SJCRH30 (cell line): ENCODE measurements around the gene ARAP2. TPM values are rescaled to one million over a fixed set of nuclear protein-coding genes. Genes with fewer than 3 reads are reported as not detected.
"Not testable (repeated sequence)": the region's sequence is repeated elsewhere in the genome, so short reads cannot be mapped to it uniquely, and the experiment has no call there.

Experiments used
- DNase-seq, 2 experiments: peaks; one replicate each; pipeline ENCODE4 v3.0.0-alpha.2; 2015 to 2020
- H3K27ac ChIP-seq: fragments of 250-450 bp; sonication (Bioruptor Pico); 2 replicates; pipeline ENCODE4 v1.5.1; 2020; ENCODE audit warnings: mild to moderate bottlenecking, moderate library complexity
- H3K27me3 ChIP-seq: fragments of 250-450 bp; sonication (Bioruptor Pico); 2 replicates; pipeline ENCODE4 v1.5.1; 2020; ENCODE audit warnings: mild to moderate bottlenecking, moderate library complexity
- H3K36me3 ChIP-seq: fragments of 250-450 bp; sonication (Bioruptor Pico); 2 replicates; pipeline ENCODE4 v1.5.1; 2020; ENCODE audit warnings: mild to moderate bottlenecking, moderate library complexity
- H3K4me1 ChIP-seq: fragments of 250-450 bp; sonication (Bioruptor Pico); 2 replicates; pipeline ENCODE4 v1.5.1; 2020; ENCODE audit warnings: mild to moderate bottlenecking, moderate library complexity
- H3K4me3 ChIP-seq: fragments of 250-450 bp; sonication (Bioruptor Pico); 2 replicates; pipeline ENCODE4 v1.5.1; 2020; ENCODE audit warnings: mild to moderate bottlenecking, moderate library complexity
- H3K9me3 ChIP-seq: fragments of 250-450 bp; sonication (Bioruptor Pico); replicated peaks from 2 replicates; pipeline ENCODE4 v1.5.1; 2020; ENCODE audit warnings: mild to moderate bottlenecking, moderate library complexity
- total RNA-seq: library from RNA; depleted of rRNA; stranded (reverse); fragments of >200 nt; shearing (Covaris generic); gene quantifications from 2 replicates; pipeline ENCODE4 v1.2.3, GENCODE V29; 2014

ARAP2 gene
- total RNA-seq, 1 experiment from 2014 or later, result 1.3 TPM

DNA sequence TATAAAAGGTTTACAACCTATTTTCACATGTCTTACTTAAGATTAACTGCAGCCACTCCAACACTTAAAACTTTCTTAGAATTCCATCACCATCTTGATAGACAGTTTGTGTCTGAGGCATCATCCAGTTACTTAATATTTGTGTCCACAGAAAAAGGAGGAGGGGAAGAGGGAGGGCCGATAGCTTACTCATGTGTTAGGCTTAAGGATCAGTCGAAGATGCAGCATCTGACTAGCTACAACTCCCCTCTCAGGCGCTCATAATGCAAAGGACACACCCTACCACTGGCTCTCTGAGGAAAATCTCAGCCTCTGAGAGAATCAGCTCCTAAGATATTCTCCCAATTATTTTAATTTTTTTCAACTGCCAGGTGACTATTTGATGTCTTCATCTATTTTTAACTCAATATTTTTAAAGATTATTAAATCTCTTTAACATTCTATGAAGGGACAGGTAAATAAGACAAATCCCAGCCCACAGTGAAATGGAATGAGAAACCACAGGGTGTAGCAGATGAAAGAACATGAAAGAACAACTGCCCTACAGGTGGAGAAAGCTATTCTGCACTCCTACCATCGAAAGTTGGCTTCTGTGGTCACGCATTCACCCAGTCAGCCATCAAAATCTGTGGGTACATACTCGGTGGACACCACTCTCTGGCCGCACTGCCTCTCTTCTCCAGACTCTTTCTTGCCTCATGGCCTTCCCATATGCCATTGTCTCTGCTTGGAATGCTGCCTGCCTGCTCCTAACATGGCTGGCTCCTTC, 48.0 kb downstream of the ARAP2 start:
- no peak overlapping the region for H3K4me3 ChIP-seq
- H3K9me3 ChIP-seq, result no peaks in the 10 kb centered on the region
- H3K36me3 ChIP-seq, result no peaks in the 10 kb centered on the region
- no peak overlapping the region for H3K27ac ChIP-seq
- no peaks in the 10 kb centered on the region for H3K4me1 ChIP-seq
- no peaks in the 10 kb centered on the region for H3K27me3 ChIP-seq
- DNase-seq, result no peak

GRCh38 chr4:36192922-36193321, 51.4 kb downstream of the ARAP2 start:
- no peak overlapping the region for H3K4me3 ChIP-seq
- no peaks in the 10 kb centered on the region for H3K36me3 ChIP-seq
- H3K27ac ChIP-seq, result no peak overlapping the region
- H3K4me1 ChIP-seq, result peaks cover 4% of the 10 kb centered on the region; the same call in 1 of the 2 replicates
- no peak for DNase-seq
- H3K27me3 ChIP-seq, result no peaks in the 10 kb centered on the region
- H3K9me3 ChIP-seq, result no peaks in the 10 kb centered on the region

- Histone ChIP-seq H3K4me3 (no peak overlapping the region), H3K36me3 (no peaks in the 10 kb centered on the region), H3K4me1 (peaks cover 4% of the 10 kb centered on the region; the same call in 1 of the 2 replicates), H3K27ac (no peak overlapping the region), H3K9me3 (no peaks in the 10 kb centered on the region), H3K27me3 (no peaks in the 10 kb centered on the region)
- DNase-seq, result no peak
Measured at GRCh38 chr4:36189511-36190226, 54.6 kb downstream of the ARAP2 start.

DNA sequence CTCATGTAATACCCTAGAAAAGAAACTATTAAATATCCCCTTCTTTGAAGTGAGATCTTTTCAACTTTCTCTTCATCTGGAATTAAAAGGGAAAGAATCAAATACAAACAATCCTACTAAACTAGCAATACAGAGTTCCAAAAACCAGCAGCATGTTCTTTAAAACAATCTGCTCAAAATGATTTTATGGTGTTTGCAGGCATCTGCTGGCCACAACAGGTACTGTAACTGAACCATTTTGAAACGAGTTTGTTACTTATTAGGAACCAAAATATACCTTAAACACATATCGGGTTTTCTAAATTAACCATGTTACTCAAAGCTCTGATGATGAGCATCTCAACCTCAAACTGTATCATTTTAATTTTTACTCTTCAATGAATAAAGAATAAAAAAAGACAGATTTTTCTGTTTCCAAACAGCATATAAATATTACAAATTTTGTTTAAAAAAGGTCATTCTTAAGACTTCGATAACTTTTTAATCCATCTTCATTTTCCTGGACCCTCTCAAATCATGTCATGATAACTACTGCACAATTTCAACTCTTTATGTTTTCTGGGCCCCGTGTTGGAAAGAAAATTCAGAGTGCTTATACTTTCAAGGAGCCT, 56.5 kb downstream of the ARAP2 start:
- H3K9me3 ChIP-seq, result no peaks in the 10 kb centered on the region
- H3K4me3 ChIP-seq, result no peak overlapping the region
- no peak overlapping the region for H3K27ac ChIP-seq
- no peaks in the 10 kb centered on the region for H3K36me3 ChIP-seq
- H3K27me3 ChIP-seq, result no peaks in the 10 kb centered on the region
- H3K4me1 ChIP-seq, result peaks cover 4% of the 10 kb centered on the region; the same call in 1 of the 2 replicates
- DNase-seq, result peak in 1 of 2 experiments; percentile 45

DNA sequence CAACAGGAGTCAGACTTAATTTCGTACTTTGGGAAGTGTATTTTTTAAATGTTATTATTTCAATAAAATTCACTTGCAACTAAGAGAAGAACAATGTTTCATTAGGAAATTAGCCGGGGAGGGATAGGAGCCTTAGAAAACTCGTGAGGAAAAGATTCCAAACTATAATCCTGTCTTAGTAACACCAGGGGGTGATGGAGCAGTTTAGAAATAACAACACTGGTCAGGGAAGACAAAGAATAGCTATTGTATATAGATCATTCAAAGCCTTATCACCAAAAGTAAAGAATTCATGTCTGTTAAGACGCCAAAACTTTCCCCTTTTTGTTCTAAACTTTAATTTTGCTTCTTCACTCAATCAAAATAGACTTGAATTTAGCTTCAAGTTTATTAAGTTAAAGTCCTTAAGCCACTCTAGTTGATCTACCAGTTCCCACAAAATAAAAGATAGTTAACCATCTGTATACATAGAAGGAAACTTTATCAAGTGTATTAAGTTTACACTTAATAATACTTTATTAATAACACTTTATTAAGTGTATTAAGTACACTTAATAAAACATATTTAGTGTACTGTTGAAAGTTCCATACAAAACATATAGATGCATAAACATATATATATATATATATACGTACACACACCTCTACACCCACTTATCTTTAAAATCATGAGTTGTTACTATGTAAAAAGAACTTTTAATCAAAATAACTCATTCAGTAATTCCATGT, 60.5 kb downstream of the ARAP2 start:
- Histone ChIP-seq H3K9me3 (no peaks in the 10 kb centered on the region), H3K27me3 (no peaks in the 10 kb centered on the region), H3K36me3 (no peaks in the 10 kb centered on the region), H3K4me1 (no peaks in the 10 kb centered on the region), H3K27ac (no peak overlapping the region), H3K4me3 (no peak overlapping the region)
- no peak for DNase-seq

GRCh38 chr4:36183232-36183631, 61.1 kb downstream of the ARAP2 start:
- H3K36me3 ChIP-seq, result no peaks in the 10 kb centered on the region
- no peaks in the 10 kb centered on the region for H3K27me3 ChIP-seq
- H3K27ac ChIP-seq, result no peak overlapping the region
- DNase-seq, result no peak
- 0 out of 2 replicates have a peak, but pooled peaks cover 5% of the 10 kb centered on the region for H3K4me1 ChIP-seq
- no peak overlapping the region for H3K4me3 ChIP-seq
- H3K9me3 ChIP-seq, result no peaks in the 10 kb centered on the region

DNA sequence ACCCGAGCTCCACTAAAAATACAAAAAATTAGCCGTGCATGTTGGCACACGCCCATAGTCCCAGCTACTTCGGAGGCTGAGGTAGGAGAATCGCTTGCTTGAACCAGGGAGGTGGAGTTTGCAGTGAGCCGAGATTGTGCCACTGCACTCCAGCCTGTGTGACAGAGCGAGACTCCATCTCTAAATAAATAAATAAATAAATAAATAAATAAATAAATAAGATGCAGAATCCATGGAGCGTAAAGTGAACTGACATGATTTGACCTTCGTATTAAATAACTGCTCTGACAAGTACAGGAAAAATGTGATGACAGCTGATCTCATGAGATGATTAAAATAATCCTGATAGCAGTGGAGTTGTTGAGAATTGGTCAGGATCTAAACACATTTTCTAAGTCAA, 62.0 kb downstream of the ARAP2 start:
- not testable (repeated sequence) for H3K27ac ChIP-seq, DNase-seq, H3K27me3 ChIP-seq, H3K4me3 ChIP-seq, H3K9me3 ChIP-seq, H3K36me3 ChIP-seq
- peaks cover 12% of the 10 kb centered on the region for H3K4me1 ChIP-seq

- no peak for DNase-seq
- no peaks in the 10 kb centered on the region for H3K36me3 ChIP-seq
- H3K4me1 ChIP-seq, result peaks cover 13% of the 10 kb centered on the region
- H3K4me3 ChIP-seq, result no peak overlapping the region
- no peak overlapping the region for H3K27ac ChIP-seq
- H3K27me3 ChIP-seq, result no peaks in the 10 kb centered on the region
- no peaks in the 10 kb centered on the region for H3K9me3 ChIP-seq
Measured at GRCh38 chr4:36180206-36180605, 64.1 kb downstream of the ARAP2 start.

- Histone ChIP-seq H3K36me3 (no peaks in the 10 kb centered on the region), H3K27ac (peak overlapping the region; percentile 43), H3K9me3 (no peaks in the 10 kb centered on the region), H3K4me3 (no peak overlapping the region), H3K4me1 (peaks cover 13% of the 10 kb centered on the region), H3K27me3 (no peaks in the 10 kb centered on the region)
- peak in 1 of 2 experiments; percentile 28 for DNase-seq
Measured at GRCh38 chr4:36178484-36178883, 65.8 kb downstream of the ARAP2 start.

DNA sequence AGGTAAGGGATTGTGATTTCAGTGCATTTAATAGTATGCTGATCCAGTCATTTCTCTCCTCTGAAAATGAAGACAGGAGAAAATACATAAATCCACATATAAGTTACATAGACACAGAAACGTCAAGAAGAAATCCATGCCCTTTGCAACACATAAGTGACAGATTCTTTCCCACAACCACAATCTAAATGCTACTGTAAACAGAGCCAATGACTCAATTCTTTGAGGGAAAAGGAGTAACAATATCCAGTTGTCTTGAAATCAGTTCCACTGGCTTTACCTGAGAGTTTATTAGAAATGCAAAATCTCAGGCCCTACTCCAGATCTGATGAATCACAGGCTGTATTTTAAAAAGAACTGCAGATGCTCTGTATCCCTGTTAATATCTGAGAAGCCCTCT, 66.4 kb downstream of the ARAP2 start:
- H3K36me3 ChIP-seq, result no peaks in the 10 kb centered on the region
- peak in 1 of 2 experiments; percentile 56 for DNase-seq
- no peaks in the 10 kb centered on the region for H3K27me3 ChIP-seq
- H3K9me3 ChIP-seq, result no peaks in the 10 kb centered on the region
- no peak overlapping the region for H3K4me3 ChIP-seq
- peaks cover 13% of the 10 kb centered on the region for H3K4me1 ChIP-seq
- H3K27ac ChIP-seq, result peak overlapping the region; percentile 43

DNA sequence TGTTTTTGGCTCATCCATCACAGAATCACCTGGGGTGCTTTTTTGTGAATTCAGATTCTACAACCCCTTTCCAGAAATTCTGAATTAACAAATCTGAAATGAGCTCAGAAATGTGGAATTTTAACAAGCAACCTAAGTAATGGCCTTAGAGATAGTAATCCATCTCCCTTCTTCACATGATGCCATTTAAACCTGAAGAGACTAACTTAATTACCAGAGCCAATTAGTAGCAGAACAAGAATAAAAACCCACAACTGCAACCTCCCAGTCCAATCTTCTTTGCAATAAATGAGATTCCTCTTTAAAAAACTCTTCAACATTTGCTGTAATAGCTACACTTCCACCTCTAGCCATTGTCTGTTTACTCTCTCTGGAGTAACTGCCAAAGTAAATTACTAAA, 69.7 kb downstream of the ARAP2 start:
- no peaks in the 10 kb centered on the region for H3K36me3 ChIP-seq
- H3K4me3 ChIP-seq, result no peak overlapping the region
- H3K4me1 ChIP-seq, result peaks cover 13% of the 10 kb centered on the region
- no peak overlapping the region for H3K27ac ChIP-seq
- no peaks in the 10 kb centered on the region for H3K9me3 ChIP-seq
- DNase-seq, result no peak
- no peaks in the 10 kb centered on the region for H3K27me3 ChIP-seq

DNA sequence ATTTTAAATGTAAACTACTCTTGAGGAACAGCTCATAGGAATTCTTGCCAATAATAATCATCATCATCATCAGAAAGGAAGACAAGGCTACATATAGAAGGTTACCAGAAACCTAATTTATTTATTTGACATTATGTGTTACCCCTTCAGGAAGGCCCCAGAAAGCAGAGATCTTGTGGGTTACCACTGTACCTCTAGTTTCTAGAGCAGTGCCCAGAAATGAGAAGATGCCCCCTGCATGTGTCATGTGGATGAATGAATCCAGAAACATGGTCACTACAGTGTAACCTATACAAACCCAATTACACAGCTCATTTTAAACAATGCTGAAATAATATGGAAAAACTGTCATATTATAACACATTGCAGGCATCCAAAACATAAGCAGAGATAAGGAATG, 70.4 kb downstream of the ARAP2 start:
- no peak for DNase-seq
- no peak overlapping the region for H3K27ac ChIP-seq
- no peaks in the 10 kb centered on the region for H3K36me3 ChIP-seq
- no peaks in the 10 kb centered on the region for H3K27me3 ChIP-seq
- peaks cover 13% of the 10 kb centered on the region for H3K4me1 ChIP-seq
- no peaks in the 10 kb centered on the region for H3K9me3 ChIP-seq
- H3K4me3 ChIP-seq, result no peak overlapping the region

DNA sequence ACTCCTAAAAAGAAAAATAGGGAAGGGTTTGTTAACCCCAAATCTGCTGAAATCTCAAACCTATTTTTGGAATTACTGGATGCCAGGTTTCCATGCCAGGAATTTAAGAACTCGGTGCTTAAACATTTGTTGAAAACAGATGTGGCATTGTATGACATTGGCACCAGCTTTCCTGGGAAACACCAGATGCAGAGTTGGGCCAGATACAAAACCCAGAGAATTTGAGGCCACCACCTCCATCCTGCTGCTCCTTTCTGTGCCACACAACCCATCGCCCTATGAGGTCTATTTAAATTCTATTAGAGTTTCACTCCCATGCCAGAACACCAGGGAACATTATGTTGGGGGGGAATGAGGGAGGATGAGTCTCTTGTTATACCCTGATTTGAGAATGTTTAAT, 71.7 kb downstream of the ARAP2 start:
- Histone ChIP-seq H3K4me1 (peaks cover 5% of the 10 kb centered on the region), H3K27ac (no peak overlapping the region), H3K36me3 (no peaks in the 10 kb centered on the region)

DNA sequence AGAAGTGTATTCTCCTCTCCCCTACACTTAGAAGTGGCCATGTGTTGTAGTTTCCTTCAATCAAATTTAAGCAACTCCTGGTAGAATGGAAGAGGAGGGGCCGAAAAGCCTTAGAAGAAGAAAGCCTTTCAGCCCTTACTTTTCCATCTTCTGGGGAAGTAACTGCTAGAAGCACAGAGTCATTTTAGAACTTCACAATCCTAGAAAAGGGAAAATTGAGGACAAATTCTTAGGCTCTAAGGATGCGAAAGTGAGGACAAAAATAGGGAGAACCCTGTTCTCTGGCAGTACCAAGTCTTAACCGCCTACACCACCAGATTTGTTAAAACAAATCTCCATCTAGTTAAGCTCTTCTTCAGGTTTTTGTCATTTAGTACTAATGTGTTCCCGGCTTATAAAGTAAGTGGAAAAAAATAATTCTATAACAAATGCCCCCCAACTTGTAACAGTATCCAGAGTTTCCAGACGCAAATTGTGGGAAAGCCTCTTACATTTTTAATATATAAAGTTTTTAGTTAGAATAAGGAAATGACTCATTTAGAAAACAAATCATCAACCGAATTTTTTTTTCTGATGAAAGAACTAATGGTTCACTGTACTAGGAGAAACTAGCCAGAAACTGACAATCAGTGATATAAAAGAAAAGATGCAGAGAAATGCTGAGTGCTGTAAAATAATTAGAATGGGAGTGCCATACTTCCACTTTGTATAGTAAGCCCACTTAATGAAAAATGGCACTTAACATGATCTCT, 76.0 kb downstream of the ARAP2 start:
- H3K27me3 ChIP-seq, result no peaks in the 10 kb centered on the region
- no peaks in the 10 kb centered on the region for H3K4me1 ChIP-seq
- no peak overlapping the region for H3K27ac ChIP-seq
- H3K9me3 ChIP-seq, result no peaks in the 10 kb centered on the region
- no peak overlapping the region for H3K4me3 ChIP-seq
- DNase-seq, result no peak
- H3K36me3 ChIP-seq, result no peaks in the 10 kb centered on the region

More for the DNA sequence above, 71.7 kb downstream of the ARAP2 start:
- Histone ChIP-seq H3K9me3 (no peaks in the 10 kb centered on the region), H3K4me3 (no peak overlapping the region), H3K27me3 (no peaks in the 10 kb centered on the region)
- DNase-seq, result no peak
